HG03095 (cell line): ENCODE measurements around the gene SIPA1L3.
A peak's percentile ranks its signal among the peaks of the same experiment; 100 is the strongest.
"Not testable (repeated sequence)": the region's sequence is repeated elsewhere in the genome, so short reads cannot be mapped to it uniquely, and the experiment has no call there.

Experiments used
- ATAC-seq: cut with Tn5 transposase; IDR thresholded peaks from one replicate; pipeline ENCODE4 v1.9.1; 2021; ENCODE audit warnings: moderate library complexity; ENCODE audit not compliant: unreplicated experiment

Gene SIPA1L3

DNA sequence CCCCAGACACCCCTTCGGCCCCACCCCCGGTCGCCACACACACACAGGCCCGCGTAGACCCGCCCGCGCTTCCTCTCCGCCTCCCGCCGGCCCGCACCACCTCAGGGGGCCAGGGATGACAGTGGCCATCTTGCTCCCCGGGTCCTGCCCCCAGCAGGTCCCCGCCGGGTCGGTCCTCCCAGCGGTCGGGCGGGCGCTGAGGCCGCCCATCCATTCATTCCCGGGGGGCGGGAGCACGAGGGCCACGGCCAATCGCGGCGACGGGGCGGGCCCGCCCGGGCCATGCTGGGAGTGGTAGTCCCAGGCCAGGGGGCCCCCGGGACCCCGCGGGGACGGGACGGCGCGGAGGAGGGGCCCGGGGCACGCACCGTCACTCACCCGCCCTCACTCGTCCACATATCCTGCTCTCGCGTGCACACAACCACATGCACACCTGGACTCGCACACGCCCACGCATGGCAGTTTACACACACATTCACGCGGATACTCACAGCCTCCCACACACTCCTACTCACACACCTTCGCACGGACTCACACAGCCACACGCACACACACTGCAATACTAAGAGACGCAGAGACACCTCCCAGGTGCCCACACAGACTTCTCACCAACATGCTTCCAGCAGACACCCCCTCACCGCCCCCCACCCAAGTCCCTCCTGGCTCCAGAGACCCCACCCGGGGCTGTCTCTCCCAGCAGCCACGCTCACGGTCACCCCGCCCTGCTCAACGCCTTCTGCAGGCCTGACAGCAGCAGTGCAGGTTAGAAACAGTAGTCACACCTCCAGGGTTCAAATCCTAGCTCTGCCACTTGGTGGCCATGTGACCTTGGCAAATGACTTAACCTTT, 317.2 kb downstream of the SIPA1L3 start, which contains the start of gene DPF1:
Gene DPF1, minus strand, starts transcription at position 209 of the 849 bp plus-strand sequence. Its CDS starts 80 bp downstream, at position 129.
- ATAC-seq, result peak; percentile 73

GRCh38 chr19:38224863-38225218, 317.8 kb downstream of the SIPA1L3 start:
- ATAC-seq, result not testable (repeated sequence)

GRCh38 chr19:38227287-38228004, 320.4 kb downstream of the SIPA1L3 start:
- no peak for ATAC-seq

DNA sequence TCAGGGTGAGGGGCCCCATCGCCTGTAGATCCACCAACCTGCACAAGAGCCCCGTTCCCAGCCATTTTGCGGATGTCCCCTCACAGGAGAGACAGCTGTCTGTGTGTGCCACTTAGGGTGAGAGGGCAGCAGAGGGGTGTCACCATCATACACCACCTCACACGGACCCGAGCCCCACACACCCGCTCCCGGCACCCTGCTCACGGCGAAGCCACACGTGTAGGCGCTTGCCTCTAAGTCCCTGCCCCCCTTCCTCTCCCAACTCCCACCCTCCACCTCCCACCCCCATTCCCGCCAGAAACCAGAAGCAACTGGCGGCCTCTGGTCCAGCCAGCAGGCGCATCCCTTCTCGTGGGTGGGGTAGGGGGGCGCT, 321.0 kb downstream of the SIPA1L3 start:
- no peak for ATAC-seq

- no peak for ATAC-seq
These were observed 321.8 kb downstream of the SIPA1L3 start for GRCh38 chr19:38228491-38229439.

- ATAC-seq, result no peak
These were observed 322.6 kb downstream of the SIPA1L3 start for GRCh38 chr19:38229585-38230073.

GRCh38 chr19:38230506-38231133, 323.6 kb downstream of the SIPA1L3 start:
- not testable (repeated sequence) for ATAC-seq

DNA sequence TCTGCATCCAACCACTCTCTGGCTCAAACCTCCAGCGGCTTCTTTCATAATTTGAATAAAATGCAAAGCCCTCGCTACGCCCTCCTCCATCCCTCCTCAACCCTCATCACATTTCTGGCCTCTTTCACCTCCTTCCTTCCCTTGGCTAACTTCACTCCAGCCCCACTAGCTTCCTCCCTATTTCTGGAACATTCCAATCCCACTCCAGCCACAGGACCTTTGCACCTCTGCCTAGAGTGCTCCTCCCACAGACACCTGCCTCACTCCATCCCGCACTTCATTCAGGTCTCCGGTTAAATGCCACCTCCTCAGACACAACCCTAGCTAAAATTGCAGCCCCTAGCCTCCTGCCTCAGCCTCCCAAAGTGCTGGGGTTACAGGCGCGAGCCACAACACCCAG, 324.9 kb downstream of the SIPA1L3 start:
- no peak for ATAC-seq

DNA sequence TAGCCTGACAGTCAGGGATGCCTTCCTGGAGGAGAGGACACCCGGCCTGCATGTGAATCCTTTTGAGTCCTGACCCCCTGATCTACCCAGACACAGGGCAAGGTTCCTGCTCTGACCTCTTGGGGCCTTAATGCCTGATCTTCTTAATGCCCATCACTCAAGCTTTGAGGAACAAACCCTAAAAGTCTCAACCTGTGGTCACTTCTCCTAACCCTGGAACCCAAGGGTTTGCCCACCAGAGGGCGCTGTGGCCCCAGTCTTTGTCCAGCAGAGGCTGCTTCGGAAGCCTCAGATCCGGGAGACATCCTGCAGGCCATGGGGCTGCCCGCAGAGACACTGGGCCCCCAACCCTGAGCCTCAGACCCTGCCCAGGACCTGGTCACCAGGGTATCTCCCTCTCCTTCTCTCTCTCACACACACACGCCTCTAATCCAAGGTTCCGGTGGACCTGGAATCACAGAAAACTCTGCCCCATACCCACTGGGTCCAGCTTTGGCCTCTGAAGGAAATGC, 326.8 kb downstream of the SIPA1L3 start:
- ATAC-seq, result no peak

DNA sequence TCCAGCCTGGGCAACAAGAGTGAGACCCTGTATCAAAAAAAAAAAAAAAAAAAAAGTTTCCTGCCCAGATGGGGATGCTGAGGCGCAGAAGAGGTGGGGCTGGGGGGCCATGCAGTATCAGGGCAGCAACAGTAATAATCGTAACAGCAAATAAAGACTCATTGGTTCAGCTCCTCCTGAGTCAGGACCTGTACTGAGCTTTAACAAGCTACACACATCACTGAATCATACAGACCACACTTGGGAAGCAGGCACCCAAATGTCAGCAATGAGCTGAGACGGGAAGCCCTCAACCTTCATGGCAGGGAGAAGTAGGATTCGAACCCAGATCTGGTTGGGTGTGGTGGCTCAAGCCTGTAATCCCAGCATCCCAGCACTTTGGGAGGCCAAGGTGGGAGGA, 327.6 kb downstream of the SIPA1L3 start:
- no peak for ATAC-seq

DNA sequence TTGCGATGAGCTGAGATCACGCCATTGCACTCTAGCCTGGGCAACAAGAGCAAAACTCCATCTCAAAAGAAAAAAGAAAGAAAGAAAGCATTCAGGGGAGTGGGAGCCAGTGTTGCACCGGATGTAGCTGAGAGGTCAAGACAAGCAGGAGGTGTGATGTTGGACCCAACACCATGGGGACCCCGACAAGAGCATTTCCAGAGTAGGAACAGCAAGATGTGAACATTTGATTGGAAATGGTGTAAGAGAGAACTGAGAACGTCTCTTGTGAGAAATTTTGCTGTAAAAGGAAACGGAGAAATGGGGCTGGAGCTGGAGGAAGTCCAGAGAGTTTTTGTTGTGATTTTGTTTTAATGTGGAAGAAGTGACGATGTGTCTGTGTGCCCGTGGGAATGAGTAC, 332.8 kb downstream of the SIPA1L3 start:
- no peak for ATAC-seq

DNA sequence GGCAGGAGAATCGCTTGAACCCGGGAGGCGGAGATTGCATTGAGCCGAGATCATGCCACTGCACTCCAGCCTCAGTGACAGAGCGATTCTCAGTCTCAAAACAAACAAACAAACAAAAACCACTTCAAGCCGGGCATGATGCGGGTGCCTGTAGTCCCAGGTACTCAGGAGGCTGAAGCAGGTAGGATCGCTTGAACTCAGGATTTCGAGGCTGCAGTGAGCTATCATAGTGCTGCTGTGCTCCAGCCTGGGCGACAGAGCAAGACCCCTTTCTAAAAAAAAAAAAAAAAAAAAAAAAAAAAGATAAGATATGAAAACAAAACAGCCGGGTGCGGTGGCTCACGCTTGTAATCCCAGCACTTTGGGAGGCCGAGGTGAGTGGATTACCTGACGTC, 336.3 kb downstream of the SIPA1L3 start:
- ATAC-seq, result no peak

- ATAC-seq, result no peak
These were observed 339.0 kb downstream of the SIPA1L3 start for GRCh38 chr19:38245826-38246498.

- ATAC-seq, result no peak
These were observed 340.1 kb downstream of the SIPA1L3 start for GRCh38 chr19:38247126-38247525.

- no peak for ATAC-seq
These were observed 340.8 kb downstream of the SIPA1L3 start for GRCh38 chr19:38247734-38248268.

DNA sequence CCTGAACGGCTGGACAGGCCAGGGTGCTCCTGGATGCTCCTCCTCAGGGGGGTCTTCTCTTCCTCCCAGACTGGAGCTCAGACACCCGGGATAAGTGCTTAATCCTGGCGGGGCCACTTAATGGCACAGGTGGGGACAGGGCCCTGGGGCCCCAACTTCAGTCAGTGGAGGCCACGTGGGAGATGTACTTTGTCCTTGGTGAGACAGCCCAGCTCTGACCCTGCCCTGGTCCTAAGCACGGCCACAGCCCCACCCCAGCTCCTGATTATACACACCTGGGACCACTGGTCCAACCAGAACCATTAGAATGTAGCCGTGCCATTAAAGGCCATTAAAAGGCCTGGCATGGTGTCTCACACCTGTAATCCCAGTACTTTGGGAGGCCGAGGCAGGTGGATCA, 341.4 kb downstream of the SIPA1L3 start:
- ATAC-seq, result no peak

- no peak for ATAC-seq
These were observed 343.4 kb downstream of the SIPA1L3 start for GRCh38 chr19:38250428-38250820.

DNA sequence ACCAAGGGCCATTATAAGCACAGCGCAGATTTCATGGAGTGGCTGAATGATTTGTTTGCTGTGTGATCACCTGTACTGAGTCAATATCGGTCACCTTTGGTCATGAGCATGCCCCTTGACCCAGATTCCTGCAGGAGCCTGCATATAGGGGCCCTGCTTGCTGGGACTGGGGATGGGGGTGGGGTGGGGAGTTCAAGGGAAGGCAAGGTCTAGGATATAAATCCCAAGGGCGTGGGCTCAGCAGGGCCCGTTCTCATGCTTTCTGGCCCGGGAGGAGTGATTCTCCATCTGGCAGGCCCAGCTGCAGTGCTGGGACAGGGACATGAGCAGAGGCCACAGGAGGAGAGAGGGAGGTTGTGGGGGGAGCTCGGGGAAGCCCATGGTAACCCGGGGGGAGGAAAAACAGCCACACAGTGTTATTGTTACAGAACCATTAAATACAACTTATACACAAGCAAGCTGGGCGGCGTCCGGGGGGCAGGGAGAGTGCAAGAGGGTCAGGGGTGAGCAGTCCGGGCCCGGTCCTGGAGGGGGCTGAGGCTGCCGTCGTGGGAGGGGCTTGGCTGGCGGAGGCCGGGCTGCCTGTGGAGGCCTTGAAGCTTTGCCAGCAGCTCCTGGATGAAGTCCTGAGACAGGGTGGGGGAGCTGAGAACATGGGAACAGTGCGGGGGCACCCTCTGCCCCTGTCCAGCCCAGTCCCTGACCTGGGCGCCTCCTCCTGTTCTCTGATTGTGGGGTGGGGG, 344.0 kb downstream of the SIPA1L3 start:
- ATAC-seq, result no peak

- no peak for ATAC-seq
These were observed 344.6 kb downstream of the SIPA1L3 start for GRCh38 chr19:38251564-38252051.
